HT1080 (cell line): ENCODE data around the gene FAM174C. TPM values are rescaled to one million over a fixed set of nuclear protein-coding genes. Genes with fewer than 3 reads are reported as not detected.
"Not testable (repeated sequence)": the region's sequence is repeated elsewhere in the genome, so short reads cannot be mapped to it uniquely, and the experiment has no call there.

Experiments used
- DNase-seq: peaks from one replicate; pipeline ENCODE4 v3.0.0-alpha.2; 2015; ENCODE audit warnings: low read depth
- total RNA-seq: library from RNA; depleted of rRNA; stranded (reverse); fragments of >200 nt; shearing (Covaris generic); gene quantifications from 2 replicates; pipeline ENCODE4 v1.2.3, GENCODE V29; 2014; rRNA removed

FAM174C gene
- total RNA-seq, 1 experiment from 2014 or later: 53.1 TPM

- no peak for DNase-seq
Observed at GRCh38 chr19:1317274-1318003, 42.1 kb downstream of the FAM174C start.

- no peak for DNase-seq
Observed at GRCh38 chr19:1318678-1319471, 43.5 kb downstream of the FAM174C start.

- DNase-seq: not testable (repeated sequence)
Observed at GRCh38 chr19:1320282-1320650, 44.9 kb downstream of the FAM174C start.

GRCh38 chr19:1321539-1321938 lies 46.2 kb downstream of the FAM174C start:
- DNase-seq: no peak

GRCh38 chr19:1322198-1322981 lies 47.1 kb downstream of the FAM174C start:
- no peak for DNase-seq

GRCh38 chr19:1324249-1324805 lies 49.0 kb downstream of the FAM174C start:
- DNase-seq: no peak

- peak; percentile 74 for DNase-seq
Observed at GRCh38 chr19:1324806-1325567, 49.7 kb downstream of the FAM174C start.

- no peak for DNase-seq
Observed at GRCh38 chr19:1325568-1326294, 50.4 kb downstream of the FAM174C start.

- no peak for DNase-seq
Observed at GRCh38 chr19:1327125-1327524, 51.8 kb downstream of the FAM174C start.

Other genes with a start within 250 kb of the FAM174C start
- 122 and 196 TPM in 2 replicates for gene CNN2, start 248.9 kb upstream of the FAM174C start, total RNA-seq
- 2.0 and 3.0 TPM in 2 replicates for gene ABCA7, start 235.4 kb upstream of the FAM174C start, total RNA-seq
- 1.4 TPM in 2 replicates for gene ARHGAP45, start 208.4 kb upstream of the FAM174C start, total RNA-seq
- gene POLR2E, start 180.2 kb upstream of the FAM174C start, total RNA-seq: 231 and 271 TPM in 2 replicates
- 221 and 243 TPM in 2 replicates for gene GPX4, start 171.5 kb upstream of the FAM174C start, total RNA-seq
- 28.2 and 31.7 TPM in 2 replicates for gene SBNO2, start 101.3 kb upstream of the FAM174C start, total RNA-seq
- gene STK11, start 69.8 kb upstream of the FAM174C start, total RNA-seq: 77.2 and 77.7 TPM in 2 replicates
- 3.1 and 3.2 TPM in 2 replicates for gene CBARP, start 37.5 kb upstream of the FAM174C start, total RNA-seq
- gene ATP5F1D, start 33.8 kb upstream of the FAM174C start, total RNA-seq: 55.4 and 127 TPM in 2 replicates
- gene MIDN, start 26.9 kb upstream of the FAM174C start, total RNA-seq: 10.1 and 11.2 TPM in 2 replicates
- 170 and 219 TPM in 2 replicates for gene CIRBP, start 6.2 kb upstream of the FAM174C start, total RNA-seq
- gene EFNA2, start 10.3 kb downstream of the FAM174C start, total RNA-seq: 0.45 TPM in 1 of 2 replicates, not detected in the other
- 101 and 141 TPM in 2 replicates for gene NDUFS7, start 108.4 kb downstream of the FAM174C start, total RNA-seq
- 53.9 and 58.5 TPM in 2 replicates for gene GAMT, start 126.0 kb downstream of the FAM174C start, total RNA-seq
- 158 and 183 TPM in 2 replicates for gene DAZAP1, start 132.1 kb downstream of the FAM174C start, total RNA-seq
- gene RPS15, start 162.9 kb downstream of the FAM174C start, total RNA-seq: 1,915 and 2,084 TPM in 2 replicates
- gene APC2, start 174.6 kb downstream of the FAM174C start, total RNA-seq: 0.53 and 0.63 TPM in 2 replicates
- gene C19orf25, start 203.7 kb downstream of the FAM174C start, total RNA-seq: 72.5 and 73.2 TPM in 2 replicates
- gene PCSK4, start 214.8 kb downstream of the FAM174C start, total RNA-seq: 0.10 and 1.0 TPM in 2 replicates
- gene REEP6, start 215.7 kb downstream of the FAM174C start, total RNA-seq: 0.77 and 0.98 TPM in 2 replicates
- 4.0 and 5.5 TPM in 2 replicates for gene ADAMTSL5, start 237.5 kb downstream of the FAM174C start, total RNA-seq
- not detected in 2 replicates for gene PLK5, start 248.5 kb downstream of the FAM174C start, total RNA-seq